Measurements from ENCODE around the gene NKIRAS2. TPM values are rescaled to one million over a fixed set of nuclear protein-coding genes. Genes with fewer than 3 reads are reported as not detected.

Gene NKIRAS2
- total RNA-seq, 1 experiment from 2014 or later = 38.3 TPM

DNA sequence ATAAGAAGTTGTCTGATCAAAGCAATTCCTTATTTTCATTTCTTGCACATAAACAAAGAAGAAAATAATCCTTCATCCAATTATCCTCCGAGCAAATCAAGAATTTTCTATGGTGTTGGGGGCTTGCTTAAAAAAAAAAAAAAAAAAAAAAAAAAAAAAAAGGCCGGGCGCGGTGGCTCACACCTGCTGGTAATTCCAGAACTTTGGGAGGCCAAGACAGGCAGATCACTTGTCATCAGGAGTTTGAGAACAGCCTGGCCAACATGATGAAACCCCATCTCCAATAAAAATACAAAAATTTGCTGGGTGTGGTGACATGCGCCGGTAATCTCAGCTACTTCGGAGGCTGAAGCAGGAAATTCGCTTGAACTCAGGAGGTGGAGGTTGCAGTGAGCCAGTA is 34.0 kb upstream of the NKIRAS2 start:
- no peak for DNase-seq
- H3K36me3 ChIP-seq (ENCODE audit: low read depth) = peaks cover 61% of the 10 kb centered on the region
- POLR2A ChIA-PET (ENCODE audit: unreplicated experiment) = no interaction called here
- peaks cover 32% of the 10 kb centered on the region for H3F3A ChIP-seq (ENCODE audit: insufficient read depth, low read depth)
- no TSS peak for BruUV-seq (replicated peaks)
- peaks cover 57% of the 10 kb centered on the region for H4K20me1 ChIP-seq (ENCODE audit: insufficient read depth)
- intact Hi-C loops (cut with micrococcal nuclease; ENCODE audit: unreplicated experiment) = no loop called here
- no peak overlapping the region for H3K27ac ChIP-seq
- TF ChIP-seq, protein P1, sequence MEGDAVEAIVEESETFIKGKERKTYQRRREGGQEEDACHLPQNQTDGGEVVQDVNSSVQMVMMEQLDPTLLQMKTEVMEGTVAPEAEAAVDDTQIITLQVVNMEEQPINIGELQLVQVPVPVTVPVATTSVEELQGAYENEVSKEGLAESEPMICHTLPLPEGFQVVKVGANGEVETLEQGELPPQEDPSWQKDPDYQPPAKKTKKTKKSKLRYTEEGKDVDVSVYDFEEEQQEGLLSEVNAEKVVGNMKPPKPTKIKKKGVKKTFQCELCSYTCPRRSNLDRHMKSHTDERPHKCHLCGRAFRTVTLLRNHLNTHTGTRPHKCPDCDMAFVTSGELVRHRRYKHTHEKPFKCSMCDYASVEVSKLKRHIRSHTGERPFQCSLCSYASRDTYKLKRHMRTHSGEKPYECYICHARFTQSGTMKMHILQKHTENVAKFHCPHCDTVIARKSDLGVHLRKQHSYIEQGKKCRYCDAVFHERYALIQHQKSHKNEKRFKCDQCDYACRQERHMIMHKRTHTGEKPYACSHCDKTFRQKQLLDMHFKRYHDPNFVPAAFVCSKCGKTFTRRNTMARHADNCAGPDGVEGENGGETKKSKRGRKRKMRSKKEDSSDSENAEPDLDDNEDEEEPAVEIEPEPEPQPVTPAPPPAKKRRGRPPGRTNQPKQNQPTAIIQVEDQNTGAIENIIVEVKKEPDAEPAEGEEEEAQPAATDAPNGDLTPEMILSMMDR (conservative IDR thresholded peaks at IDR 0.05) = no peak
- TF ChIP-seq EZH2 (IDR thresholded peaks at IDR 0.05; ENCODE audit: low read depth) = no peak
- H3K9me2 ChIP-seq (ENCODE audit: insufficient read depth) = no peaks in the 10 kb centered on the region
- no peaks in the 10 kb centered on the region for H3K9me3 ChIP-seq (ENCODE audit: insufficient read depth, low read depth)
- no peaks in the 10 kb centered on the region for H3K27me3 ChIP-seq (ENCODE audit: insufficient read depth, low read depth)
- no peak overlapping the region for H3K4me3 ChIP-seq
- H2AFZ ChIP-seq = no peak overlapping the region
- CTCF ChIA-PET = no interaction called here
- peaks cover 25% of the 10 kb centered on the region for H3K4me1 ChIP-seq (replicated peaks; ENCODE audit: insufficient read depth)
- no peaks in the 10 kb centered on the region for H3K79me2 ChIP-seq (ENCODE audit: low read depth)
- H3K4me2 ChIP-seq = no peak overlapping the region

DNA sequence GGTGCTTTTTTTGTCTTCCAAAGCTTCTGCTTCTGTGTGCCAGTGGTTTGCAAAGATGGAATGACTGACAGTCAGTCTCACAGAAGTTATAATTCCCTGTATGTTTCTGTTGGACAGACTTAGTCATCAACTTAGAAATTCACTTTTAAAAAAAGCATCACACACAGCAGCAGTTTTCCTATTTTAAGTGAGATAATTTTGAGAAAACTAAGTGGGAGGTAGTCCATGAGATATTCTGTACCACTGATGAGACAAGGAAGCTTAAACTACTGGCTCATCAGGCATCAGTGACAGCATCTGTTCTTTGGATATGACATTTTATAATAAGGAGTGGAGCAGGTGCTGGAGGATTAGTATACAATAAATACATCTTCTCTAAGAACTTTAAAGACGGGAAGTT is 33.3 kb upstream of the NKIRAS2 start:
- BruUV-seq (replicated peaks) = no TSS peak
- Histone ChIP-seq H3K27me3 (ENCODE audit: insufficient read depth, low read depth) (no peaks in the 10 kb centered on the region), H3K4me2 (no peak overlapping the region), H3K4me3 (no peak overlapping the region), H3K4me1 (replicated peaks; ENCODE audit: insufficient read depth) (peaks cover 32% of the 10 kb centered on the region), H3K9me2 (ENCODE audit: insufficient read depth) (no peaks in the 10 kb centered on the region), H3K36me3 (ENCODE audit: low read depth) (peaks cover 56% of the 10 kb centered on the region), H3K79me2 (ENCODE audit: low read depth) (no peaks in the 10 kb centered on the region), H3F3A (ENCODE audit: insufficient read depth, low read depth) (peaks cover 39% of the 10 kb centered on the region), H3K27ac (no peak overlapping the region), H2AFZ (no peak overlapping the region), H4K20me1 (ENCODE audit: insufficient read depth) (peaks cover 60% of the 10 kb centered on the region), H3K9me3 (ENCODE audit: insufficient read depth, low read depth) (no peaks in the 10 kb centered on the region)
- TF ChIP-seq, protein P1 (conservative IDR thresholded peaks at IDR 0.05) = no peak
- TF ChIP-seq EZH2 (IDR thresholded peaks at IDR 0.05; ENCODE audit: low read depth) = no peak
- no peak for DNase-seq
- POLR2A ChIA-PET (ENCODE audit: unreplicated experiment) = no interaction called here
- CTCF ChIA-PET = no interaction called here
- intact Hi-C loops (cut with micrococcal nuclease; ENCODE audit: unreplicated experiment) = no loop called here

DNA sequence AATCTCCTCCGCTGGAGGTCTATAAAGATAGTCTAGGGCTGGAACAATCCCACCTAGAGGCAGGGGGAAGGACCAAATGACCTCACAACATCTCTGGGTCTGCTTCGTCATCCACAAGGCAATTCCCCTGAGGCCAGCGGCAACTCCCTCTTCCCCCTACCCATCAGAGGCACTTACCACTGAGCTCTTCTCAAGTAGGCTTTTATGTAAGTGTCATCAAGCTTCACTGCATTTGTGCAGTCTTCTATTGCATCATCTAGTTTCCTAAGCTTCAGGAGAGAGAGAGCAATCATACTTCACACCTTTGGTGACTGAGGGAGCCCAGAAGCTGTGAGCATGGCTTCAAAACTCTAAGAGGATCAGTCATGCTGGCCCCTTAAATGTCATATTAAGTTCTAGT is 32.2 kb upstream of the NKIRAS2 start:
- peaks cover 34% of the 10 kb centered on the region for H3K4me1 ChIP-seq (replicated peaks; ENCODE audit: insufficient read depth)
- no peaks in the 10 kb centered on the region for H3K79me2 ChIP-seq (ENCODE audit: low read depth)
- no peak for DNase-seq
- H2AFZ ChIP-seq = no peak overlapping the region
- intact Hi-C loops (cut with micrococcal nuclease; ENCODE audit: unreplicated experiment) = no loop called here
- no peak overlapping the region for H3K27ac ChIP-seq
- no peaks in the 10 kb centered on the region for H3K9me3 ChIP-seq (ENCODE audit: insufficient read depth, low read depth)
- no peaks in the 10 kb centered on the region for H3K9me2 ChIP-seq (ENCODE audit: insufficient read depth)
- TF ChIP-seq, protein P1 (conservative IDR thresholded peaks at IDR 0.05) = no peak
- no peak for TF ChIP-seq EZH2 (IDR thresholded peaks at IDR 0.05; ENCODE audit: low read depth)
- no peak overlapping the region for H3K4me2 ChIP-seq
- peaks cover 64% of the 10 kb centered on the region for H4K20me1 ChIP-seq (ENCODE audit: insufficient read depth)
- ChIA-PET POLR2A (ENCODE audit: unreplicated experiment) (no interaction called here), CTCF (no interaction called here)
- H3K4me3 ChIP-seq = no peak overlapping the region
- peaks cover 56% of the 10 kb centered on the region for H3K36me3 ChIP-seq (ENCODE audit: low read depth)
- peaks cover 45% of the 10 kb centered on the region for H3F3A ChIP-seq (ENCODE audit: insufficient read depth, low read depth)
- no TSS peak for BruUV-seq (replicated peaks)
- H3K27me3 ChIP-seq (ENCODE audit: insufficient read depth, low read depth) = no peaks in the 10 kb centered on the region
